Measurements from ENCODE around the gene CARD6. TPM values are rescaled to one million over a fixed set of nuclear protein-coding genes. Genes with fewer than 3 reads are reported as not detected.
"Not testable (repeated sequence)": the region's sequence is repeated elsewhere in the genome, so short reads cannot be mapped to it uniquely, and the experiment has no call there.

The CARD6 gene
- 0.82 TPM for total RNA-seq

GRCh38 chr5:40841068-40841805 is at the start of gene CARD6:
CARD6 (plus strand) TSS chr5:40841367; CDS start chr5:40841383, 16 bp downstream.
- DNase-seq (ENCODE audit: low spot score in 2 of 2) = no peak
- FAIRE-seq = no peak

- FAIRE-seq (no peak), DNase-seq (ENCODE audit: low spot score in 2 of 2) (no peak)
Observed at GRCh38 chr5:40791715-40792139, 49.4 kb upstream of the CARD6 start.

GRCh38 chr5:40792691-40793090 is 48.5 kb upstream of the CARD6 start:
- DNase-seq (ENCODE audit: low spot score in 2 of 2); FAIRE-seq: not testable (repeated sequence)

- FAIRE-seq; DNase-seq (ENCODE audit: low spot score in 2 of 2): not testable (repeated sequence)
Observed at GRCh38 chr5:40794340-40794739, 46.8 kb upstream of the CARD6 start.

GRCh38 chr5:40794877-40795276 is 46.3 kb upstream of the CARD6 start:
- DNase-seq (ENCODE audit: low spot score in 2 of 2); FAIRE-seq: not testable (repeated sequence)

GRCh38 chr5:40796487-40796889 is 44.7 kb upstream of the CARD6 start:
- FAIRE-seq (no peak), DNase-seq (ENCODE audit: low spot score in 2 of 2) (no peak)

- FAIRE-seq (no peak), DNase-seq (ENCODE audit: low spot score in 2 of 2) (no peak)
Observed at GRCh38 chr5:40797273-40798011, 43.7 kb upstream of the CARD6 start.

- no peak for FAIRE-seq
Observed at GRCh38 chr5:40798012-40798800, 43.0 kb upstream of the CARD6 start, which contains the start of gene PRKAA1. PRKAA1 (minus strand) TSS chr5:40798374; CDS start chr5:40798189, 185 bp downstream.

GRCh38 chr5:40798801-40799210 is 42.4 kb upstream of the CARD6 start:
- DNase-seq (ENCODE audit: low spot score in 2 of 2) (no peak), FAIRE-seq (no peak)

More at GRCh38 chr5:40798012-40798800, 43.0 kb upstream of the CARD6 start, which contains the start of gene PRKAA1:
- peak; percentile 91 to 95 for DNase-seq (ENCODE audit: low spot score in 2 of 2)

- DNase-seq (ENCODE audit: low spot score in 2 of 2) (no peak), FAIRE-seq (no peak)
Observed at GRCh38 chr5:40799258-40799657, 41.9 kb upstream of the CARD6 start.

GRCh38 chr5:40801771-40802562 is 39.2 kb upstream of the CARD6 start:
- DNase-seq (ENCODE audit: low spot score in 2 of 2) (no peak), FAIRE-seq (no peak)

GRCh38 chr5:40812125-40812524 is 29.0 kb upstream of the CARD6 start:
- no peak for FAIRE-seq

GRCh38 chr5:40813698-40814281 is 27.4 kb upstream of the CARD6 start:
- DNase-seq (ENCODE audit: low spot score in 2 of 2) (no peak), FAIRE-seq (no peak)

More at GRCh38 chr5:40812125-40812524, 29.0 kb upstream of the CARD6 start:
- no peak for DNase-seq (ENCODE audit: low spot score in 2 of 2)

GRCh38 chr5:40823459-40823858 is 17.7 kb upstream of the CARD6 start:
- FAIRE-seq = no peak
- no peak for DNase-seq (ENCODE audit: low spot score in 2 of 2)

- not testable (repeated sequence) for DNase-seq (ENCODE audit: low spot score in 2 of 2); FAIRE-seq
Observed at GRCh38 chr5:40825461-40826043, 15.6 kb upstream of the CARD6 start.

- no peak for FAIRE-seq
- no peak for DNase-seq (ENCODE audit: low spot score in 2 of 2)
Observed at GRCh38 chr5:40826489-40827187, 14.5 kb upstream of the CARD6 start.

GRCh38 chr5:40827188-40827977 is 13.8 kb upstream of the CARD6 start:
- no peak for FAIRE-seq

More at GRCh38 chr5:40827188-40827977, 13.8 kb upstream of the CARD6 start:
- DNase-seq (ENCODE audit: low spot score in 2 of 2) = no peak
